IPS-20b (cell line): Measurements from ENCODE around the gene SLC24A4.
A peak's percentile ranks its signal among the peaks of the same experiment; 100 is the strongest.
"Not testable (repeated sequence)": the region's sequence is repeated elsewhere in the genome, so short reads cannot be mapped to it uniquely, and the experiment has no call there.

Experiments used
- H3K27ac ChIP-seq: one replicate; pipeline ENCODE4 v1.5.1; 2013; ENCODE audit warnings: low read length
- H3K27me3 ChIP-seq: 2 replicates; pipeline ENCODE4 v1.6.1; 2013; ENCODE audit warnings: mild to moderate bottlenecking, low read length, inconsistent platforms; ENCODE audit not compliant: insufficient read depth
- H3K36me3 ChIP-seq: 2 replicates; pipeline ENCODE4 v1.6.1; 2013; ENCODE audit warnings: low read depth, mild to moderate bottlenecking, inconsistent platforms, low read length, moderate library complexity; ENCODE audit not compliant: insufficient read depth
- H3K4me1 ChIP-seq: 2 replicates; pipeline ENCODE4 v1.6.1; 2013; ENCODE audit warnings: mild to moderate bottlenecking, control low read depth, inconsistent platforms, low read length, moderate library complexity; ENCODE audit not compliant: insufficient read depth
- H3K4me3 ChIP-seq: 2 replicates; pipeline ENCODE4 v1.5.1; 2013; ENCODE audit warnings: mild to moderate bottlenecking, low read length, inconsistent platforms
- H3K9ac ChIP-seq: 2 replicates; pipeline ENCODE4 v1.6.1; 2013; ENCODE audit warnings: low read depth, mild to moderate bottlenecking, inconsistent platforms, low read length, moderate library complexity
- H3K9me3 ChIP-seq: 2 replicates; pipeline ENCODE4 v1.6.1; 2013; ENCODE audit warnings: mild to moderate bottlenecking, low read depth, low read length, inconsistent platforms; ENCODE audit not compliant: insufficient read depth

Gene SLC24A4

GRCh38 chr14:92397150-92397952, 74.4 kb downstream of the SLC24A4 start:
- H3K4me3 ChIP-seq: peak overlapping the region; percentile 23; the same call in 1 of the 2 replicates
- H3K36me3 ChIP-seq: no peaks in the 10 kb centered on the region
- peaks cover 28% of the 10 kb centered on the region for H3K4me1 ChIP-seq
- H3K27ac ChIP-seq: no peak overlapping the region
- no peak overlapping the region for H3K9ac ChIP-seq
- no peaks in the 10 kb centered on the region for H3K9me3 ChIP-seq
- no peaks in the 10 kb centered on the region for H3K27me3 ChIP-seq

DNA sequence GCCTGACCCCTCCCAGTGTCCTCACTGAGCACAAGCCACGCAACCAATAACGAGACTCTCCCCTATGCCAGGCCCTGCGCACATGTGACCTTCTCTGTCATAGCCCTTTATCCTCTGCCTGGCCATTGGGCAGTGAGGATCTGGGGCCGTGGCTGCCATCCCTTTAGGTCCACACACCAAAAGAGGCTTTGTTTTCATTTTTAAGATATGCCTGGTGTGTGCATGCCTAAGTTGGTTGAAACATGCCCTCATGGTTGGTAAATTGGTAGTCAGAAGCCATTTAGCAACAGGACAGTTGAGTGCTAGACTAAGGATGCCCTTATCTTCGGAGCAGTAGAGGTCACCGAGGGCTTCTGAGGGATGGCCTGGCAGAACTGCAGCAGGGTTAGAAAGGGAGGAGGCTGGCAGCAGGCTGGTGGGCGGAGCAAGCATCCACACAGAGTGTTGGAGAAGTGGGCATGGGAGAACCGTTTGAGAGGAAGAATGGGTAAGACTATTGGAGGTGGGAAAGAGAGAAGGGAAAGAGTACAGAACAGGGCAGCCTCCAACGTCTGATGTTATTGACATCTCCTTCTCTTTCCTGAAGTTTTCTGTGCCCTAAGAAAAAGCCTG, 75.1 kb downstream of the SLC24A4 start:
- H3K27me3 ChIP-seq: no peaks in the 10 kb centered on the region
- H3K4me1 ChIP-seq: peaks cover 28% of the 10 kb centered on the region

GRCh38 chr14:92398888-92399636, 76.1 kb downstream of the SLC24A4 start:
- Histone ChIP-seq H3K4me1 (peaks cover 28% of the 10 kb centered on the region), H3K36me3 (no peaks in the 10 kb centered on the region), H3K27ac (no peak overlapping the region), H3K27me3 (no peaks in the 10 kb centered on the region), H3K9ac (no peak overlapping the region), H3K4me3 (no peak overlapping the region), H3K9me3 (no peaks in the 10 kb centered on the region)

More for the DNA sequence above, 75.1 kb downstream of the SLC24A4 start:
- H3K9ac ChIP-seq: no peak overlapping the region
- no peaks in the 10 kb centered on the region for H3K9me3 ChIP-seq
- H3K4me3 ChIP-seq: no peak overlapping the region
- no peaks in the 10 kb centered on the region for H3K36me3 ChIP-seq
- no peak overlapping the region for H3K27ac ChIP-seq

DNA sequence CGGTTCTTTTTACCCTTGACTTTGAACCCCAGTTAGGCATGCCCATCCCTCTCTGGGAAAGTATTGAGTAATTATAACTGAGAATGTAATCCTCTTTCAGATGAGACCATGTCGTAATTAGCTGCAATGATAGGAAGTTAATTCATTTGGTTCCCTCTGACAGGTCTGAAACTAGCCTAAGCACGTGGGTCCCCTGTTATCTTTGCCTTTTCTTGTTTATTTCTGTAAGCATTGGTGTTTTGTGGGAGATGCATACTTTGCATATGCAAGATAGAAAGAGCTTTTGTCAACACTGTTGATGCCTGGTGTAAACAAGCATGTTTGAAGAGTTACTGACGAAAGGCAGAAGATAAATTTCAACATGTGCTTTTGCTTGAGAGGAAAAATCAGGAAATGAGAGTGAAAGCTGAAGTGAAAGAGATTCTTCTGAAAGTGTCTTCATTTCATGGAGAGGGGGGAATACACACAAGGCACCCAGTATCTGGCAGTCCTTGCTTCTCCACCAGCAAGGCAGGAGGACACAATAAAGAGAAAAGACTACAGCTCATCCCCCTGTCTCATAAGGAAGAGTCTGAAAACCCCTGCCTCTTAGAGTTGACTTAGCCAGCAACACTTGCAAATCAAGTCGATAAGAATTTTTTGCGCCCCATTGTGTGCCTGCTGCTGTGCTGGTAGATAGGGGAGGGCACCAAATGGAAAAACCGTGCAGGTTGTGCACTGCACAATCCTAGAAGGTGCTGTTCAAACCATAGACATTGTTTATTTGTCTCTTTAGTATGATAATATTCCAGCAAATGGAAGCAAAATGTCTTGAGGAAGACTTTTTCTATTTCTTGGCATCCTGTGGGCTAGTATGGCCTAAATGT, 77.8 kb downstream of the SLC24A4 start:
- Histone ChIP-seq H3K9ac (no peak overlapping the region), H3K27ac (no peak overlapping the region), H3K27me3 (no peaks in the 10 kb centered on the region), H3K4me1 (peaks cover 28% of the 10 kb centered on the region), H3K36me3 (no peaks in the 10 kb centered on the region), H3K4me3 (no peak overlapping the region), H3K9me3 (no peaks in the 10 kb centered on the region; the same call in 1 of the 2 replicates)

DNA sequence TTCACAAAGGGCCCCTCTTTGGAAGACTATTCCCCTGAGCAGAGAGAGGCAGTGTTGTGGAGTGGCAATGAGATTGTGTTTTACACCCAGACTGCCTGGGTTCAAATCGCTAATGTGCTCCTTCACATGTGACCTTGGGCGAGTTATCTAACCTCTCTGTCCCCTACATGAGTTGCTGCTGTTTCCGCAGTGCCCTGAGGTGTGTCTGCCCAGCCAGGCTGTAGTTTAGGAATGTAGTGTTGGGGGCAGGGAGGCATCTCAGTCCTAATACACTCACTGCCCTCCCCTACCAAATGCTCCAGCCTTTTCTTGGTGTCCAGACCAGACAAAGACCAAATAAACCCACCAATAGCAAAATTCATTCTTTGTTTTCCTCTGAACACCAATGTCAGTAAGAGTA, 78.6 kb downstream of the SLC24A4 start:
- no peaks in the 10 kb centered on the region for H3K36me3 ChIP-seq
- H3K4me1 ChIP-seq: peaks cover 26% of the 10 kb centered on the region
- H3K27ac ChIP-seq: no peak overlapping the region
- no peak overlapping the region for H3K9ac ChIP-seq
- no peak overlapping the region for H3K4me3 ChIP-seq
- peaks cover 7% of the 10 kb centered on the region for H3K9me3 ChIP-seq
- no peaks in the 10 kb centered on the region for H3K27me3 ChIP-seq

DNA sequence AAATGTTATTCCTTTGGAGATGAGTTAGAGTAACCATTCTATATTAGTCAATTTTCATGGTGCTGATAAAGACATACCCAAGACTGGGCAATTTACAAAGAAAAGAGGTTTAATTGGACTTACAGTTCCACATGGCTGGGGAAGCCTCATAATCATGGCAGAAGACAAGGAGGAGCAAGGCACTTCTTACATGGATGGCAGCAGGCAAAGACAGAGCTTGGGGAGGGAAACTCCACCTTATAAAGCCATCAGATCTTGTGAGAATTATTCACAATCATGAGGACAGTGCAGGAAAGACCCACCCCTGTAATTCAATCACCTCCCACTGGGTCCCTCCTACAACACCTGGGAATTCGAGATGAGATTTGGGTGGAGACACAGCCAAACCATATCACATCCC, 79.5 kb downstream of the SLC24A4 start:
- peaks cover 17% of the 10 kb centered on the region for H3K4me1 ChIP-seq
- not testable (repeated sequence) for H3K9ac ChIP-seq, H3K27ac ChIP-seq, H3K4me3 ChIP-seq, H3K36me3 ChIP-seq, H3K27me3 ChIP-seq, H3K9me3 ChIP-seq

GRCh38 chr14:92404018-92404417, 81.1 kb downstream of the SLC24A4 start:
- no peak overlapping the region for H3K9ac ChIP-seq
- H3K27ac ChIP-seq: no peak overlapping the region
- no peak overlapping the region for H3K4me3 ChIP-seq
- peaks cover 7% of the 10 kb centered on the region for H3K9me3 ChIP-seq
- H3K4me1 ChIP-seq: peaks cover 11% of the 10 kb centered on the region
- no peaks in the 10 kb centered on the region for H3K27me3 ChIP-seq
- H3K36me3 ChIP-seq: no peaks in the 10 kb centered on the region

- H3K9me3 ChIP-seq: peaks cover 7% of the 10 kb centered on the region
- H3K4me1 ChIP-seq: peaks cover 10% of the 10 kb centered on the region
- no peak overlapping the region for H3K4me3 ChIP-seq
- H3K27ac ChIP-seq: no peak overlapping the region
- H3K27me3 ChIP-seq: no peaks in the 10 kb centered on the region
- H3K9ac ChIP-seq: no peak overlapping the region
- no peaks in the 10 kb centered on the region for H3K36me3 ChIP-seq
Measured at GRCh38 chr14:92404421-92404820, 81.5 kb downstream of the SLC24A4 start.

GRCh38 chr14:92404938-92405337, 82.0 kb downstream of the SLC24A4 start:
- H3K9me3 ChIP-seq: peaks cover 7% of the 10 kb centered on the region
- peaks cover 10% of the 10 kb centered on the region for H3K4me1 ChIP-seq
- no peaks in the 10 kb centered on the region for H3K27me3 ChIP-seq
- H3K27ac ChIP-seq: no peak overlapping the region
- H3K4me3 ChIP-seq: no peak overlapping the region
- H3K9ac ChIP-seq: no peak overlapping the region
- no peaks in the 10 kb centered on the region for H3K36me3 ChIP-seq

DNA sequence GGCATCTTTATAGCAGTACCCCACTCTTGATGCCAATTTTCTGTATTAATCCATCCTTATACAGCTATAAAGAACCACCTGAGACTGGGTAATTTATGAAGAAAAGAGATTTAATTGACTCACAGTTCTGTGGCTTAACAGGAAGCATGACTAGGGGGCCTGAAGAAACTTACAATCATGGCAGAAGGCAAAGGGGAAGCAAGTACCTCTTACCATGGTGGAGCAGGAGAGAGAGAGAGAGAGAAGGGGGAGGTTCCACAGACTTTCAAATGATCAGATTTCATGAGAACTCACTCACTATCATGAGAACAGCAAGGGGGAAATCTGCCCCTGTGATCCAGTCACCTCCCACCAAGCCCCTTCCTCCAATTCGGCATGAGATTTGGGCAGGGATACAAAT, 84.4 kb downstream of the SLC24A4 start:
- Histone ChIP-seq H3K27ac (no peak overlapping the region), H3K27me3 (no peaks in the 10 kb centered on the region; the same call in 1 of the 2 replicates), H3K4me1 (no peaks in the 10 kb centered on the region; the same call in 1 of the 2 replicates), H3K9me3 (peaks cover 7% of the 10 kb centered on the region), H3K9ac (no peak overlapping the region), H3K4me3 (no peak overlapping the region), H3K36me3 (no peaks in the 10 kb centered on the region)

DNA sequence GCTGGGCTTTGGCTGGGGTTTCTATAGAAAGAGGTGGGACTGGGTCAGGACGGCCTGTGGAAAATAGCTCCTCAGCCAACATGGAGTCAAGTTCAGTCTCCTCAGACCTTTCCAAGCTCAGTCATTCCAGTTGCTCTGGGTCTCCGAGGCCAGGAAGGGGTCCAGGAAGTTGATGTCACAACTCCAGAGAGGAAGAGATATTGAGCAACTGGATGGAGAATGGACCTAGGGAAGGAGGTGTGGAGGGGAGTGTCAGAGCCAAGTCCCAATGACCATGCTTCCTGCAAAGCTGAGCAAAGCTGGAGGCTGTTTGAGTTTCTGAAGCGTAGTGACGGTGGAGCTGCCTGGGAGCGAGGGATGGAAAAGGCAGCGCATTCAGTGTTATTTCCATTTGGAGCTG, 86.1 kb downstream of the SLC24A4 start:
- no peak overlapping the region for H3K4me3 ChIP-seq
- no peaks in the 10 kb centered on the region for H3K36me3 ChIP-seq
- H3K9me3 ChIP-seq: peaks cover 7% of the 10 kb centered on the region
- H3K4me1 ChIP-seq: no peaks in the 10 kb centered on the region; the same call in 1 of the 2 replicates
- H3K27ac ChIP-seq: no peak overlapping the region
- H3K27me3 ChIP-seq: no peaks in the 10 kb centered on the region; the same call in 1 of the 2 replicates
- H3K9ac ChIP-seq: no peak overlapping the region
